Measurements from ENCODE around the gene HAUS7. TPM values are rescaled to one million over a fixed set of nuclear protein-coding genes. Genes with fewer than 3 reads are reported as not detected.

The HAUS7 gene
- total and polyA plus RNA-seq, 4 donors, result 11.3 to 42.9 (median 28.0) TPM

GRCh38 chrX:153486171-153486570 lies 15.8 kb upstream of the HAUS7 start:
- Histone ChIP-seq H3K36me3 (ENCODE audit: control insufficient read depth in 4 of 4, insufficient read depth in 4 of 4, low read length in 4 of 4) (no peaks in the 10 kb centered on the region), H3K9me3 (ENCODE audit: control insufficient read depth in 4 of 4, insufficient read depth in 3 of 4, low read length in 3 of 4) (peaks cover 0 to 2% (median 0%) of the 10 kb centered on the region in 4 donors), H3K4me3 (no peak overlapping the region), H3K4me1 (ENCODE audit: control insufficient read depth in 5 of 5, insufficient read depth in 5 of 5, low read length in 5 of 5) (peaks cover 0 to 59% (median 14%) of the 10 kb centered on the region in 5 donors), H3K27ac (ENCODE audit: low read depth in 1 of 2, low read length in 1 of 2) (no peak overlapping the region), H3K27me3 (ENCODE audit: control insufficient read depth in 3 of 3, insufficient read depth in 3 of 3, low read length in 2 of 3) (no peaks in the 10 kb centered on the region), H3K9ac (ENCODE audit: insufficient read depth in 1 of 2, low read length in 2 of 2) (no peak overlapping the region)
- TF ChIP-seq, protein P1, sequence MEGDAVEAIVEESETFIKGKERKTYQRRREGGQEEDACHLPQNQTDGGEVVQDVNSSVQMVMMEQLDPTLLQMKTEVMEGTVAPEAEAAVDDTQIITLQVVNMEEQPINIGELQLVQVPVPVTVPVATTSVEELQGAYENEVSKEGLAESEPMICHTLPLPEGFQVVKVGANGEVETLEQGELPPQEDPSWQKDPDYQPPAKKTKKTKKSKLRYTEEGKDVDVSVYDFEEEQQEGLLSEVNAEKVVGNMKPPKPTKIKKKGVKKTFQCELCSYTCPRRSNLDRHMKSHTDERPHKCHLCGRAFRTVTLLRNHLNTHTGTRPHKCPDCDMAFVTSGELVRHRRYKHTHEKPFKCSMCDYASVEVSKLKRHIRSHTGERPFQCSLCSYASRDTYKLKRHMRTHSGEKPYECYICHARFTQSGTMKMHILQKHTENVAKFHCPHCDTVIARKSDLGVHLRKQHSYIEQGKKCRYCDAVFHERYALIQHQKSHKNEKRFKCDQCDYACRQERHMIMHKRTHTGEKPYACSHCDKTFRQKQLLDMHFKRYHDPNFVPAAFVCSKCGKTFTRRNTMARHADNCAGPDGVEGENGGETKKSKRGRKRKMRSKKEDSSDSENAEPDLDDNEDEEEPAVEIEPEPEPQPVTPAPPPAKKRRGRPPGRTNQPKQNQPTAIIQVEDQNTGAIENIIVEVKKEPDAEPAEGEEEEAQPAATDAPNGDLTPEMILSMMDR (IDR thresholded peaks at IDR 0.05; ENCODE audit: control extremely low read depth, extremely low read depth), result no peak
- ATAC-seq (ENCODE audit: insufficient read depth, low FRiP score) (no peak), DNase-seq (peak in 2 of 3 donors; percentile 39 to 59)
- 76 to 88% methylated on average over 7 to 10 of the region's 10 CpGs for WGBS, 2 donors

DNA sequence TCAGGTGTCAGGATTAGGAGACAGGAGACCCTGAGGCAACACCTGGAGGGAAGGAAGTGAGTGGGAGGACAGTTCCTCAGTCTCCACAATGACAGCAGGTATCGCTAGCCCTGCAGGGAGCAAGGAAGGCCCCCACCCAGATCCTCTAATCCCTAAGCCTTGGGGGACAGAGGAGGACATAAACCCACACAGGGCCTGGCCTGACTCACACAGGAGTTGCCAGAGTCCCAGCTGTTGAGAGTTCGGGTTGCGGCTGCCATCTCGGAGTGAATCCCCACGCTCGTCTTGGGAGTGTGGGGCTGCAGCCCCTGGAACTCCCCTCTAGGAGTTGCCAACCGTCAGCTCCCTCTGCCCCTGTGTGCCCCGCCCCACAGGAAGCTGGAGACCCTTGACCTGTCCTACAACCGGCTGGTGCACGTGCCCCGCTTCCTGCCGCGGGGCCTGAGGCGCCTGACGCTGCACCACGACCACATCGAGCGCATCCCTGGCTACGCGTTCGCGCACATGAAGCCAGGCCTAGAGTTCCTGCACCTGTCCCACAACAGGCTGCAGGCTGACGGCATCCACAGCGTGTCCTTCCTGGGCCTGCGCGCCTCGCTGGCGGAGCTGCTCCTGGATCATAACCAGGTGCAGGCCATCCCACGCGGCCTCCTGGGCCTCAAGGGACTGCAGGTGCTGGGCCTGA lies 15.2 kb upstream of the HAUS7 start:
- H3K9me3 ChIP-seq (ENCODE audit: control insufficient read depth in 4 of 4, insufficient read depth in 3 of 4, low read length in 3 of 4), result peaks cover 0 to 2% (median 0%) of the 10 kb centered on the region in 4 donors
- ATAC-seq (ENCODE audit: insufficient read depth, low FRiP score) (no peak), DNase-seq (no peak)
- H3K27ac ChIP-seq (ENCODE audit: low read depth in 1 of 2, low read length in 1 of 2), result no peak overlapping the region
- H3K9ac ChIP-seq (ENCODE audit: insufficient read depth in 1 of 2, low read length in 2 of 2), result no peak overlapping the region
- WGBS, 2 donors, result 75 to 78% methylated on average over 15 to 30 of the region's 30 CpGs
- TF ChIP-seq, protein P1 (IDR thresholded peaks at IDR 0.05; ENCODE audit: control extremely low read depth, extremely low read depth), result no peak
- H3K27me3 ChIP-seq (ENCODE audit: control insufficient read depth in 3 of 3, insufficient read depth in 3 of 3, low read length in 2 of 3), result no peaks in the 10 kb centered on the region
- no peaks in the 10 kb centered on the region for H3K36me3 ChIP-seq (ENCODE audit: control insufficient read depth in 4 of 4, insufficient read depth in 4 of 4, low read length in 4 of 4)
- H3K4me3 ChIP-seq, result no peak overlapping the region
- peaks cover 0 to 52% (median 14%) of the 10 kb centered on the region in 5 donors for H3K4me1 ChIP-seq (ENCODE audit: control insufficient read depth in 5 of 5, insufficient read depth in 5 of 5, low read length in 5 of 5)

DNA sequence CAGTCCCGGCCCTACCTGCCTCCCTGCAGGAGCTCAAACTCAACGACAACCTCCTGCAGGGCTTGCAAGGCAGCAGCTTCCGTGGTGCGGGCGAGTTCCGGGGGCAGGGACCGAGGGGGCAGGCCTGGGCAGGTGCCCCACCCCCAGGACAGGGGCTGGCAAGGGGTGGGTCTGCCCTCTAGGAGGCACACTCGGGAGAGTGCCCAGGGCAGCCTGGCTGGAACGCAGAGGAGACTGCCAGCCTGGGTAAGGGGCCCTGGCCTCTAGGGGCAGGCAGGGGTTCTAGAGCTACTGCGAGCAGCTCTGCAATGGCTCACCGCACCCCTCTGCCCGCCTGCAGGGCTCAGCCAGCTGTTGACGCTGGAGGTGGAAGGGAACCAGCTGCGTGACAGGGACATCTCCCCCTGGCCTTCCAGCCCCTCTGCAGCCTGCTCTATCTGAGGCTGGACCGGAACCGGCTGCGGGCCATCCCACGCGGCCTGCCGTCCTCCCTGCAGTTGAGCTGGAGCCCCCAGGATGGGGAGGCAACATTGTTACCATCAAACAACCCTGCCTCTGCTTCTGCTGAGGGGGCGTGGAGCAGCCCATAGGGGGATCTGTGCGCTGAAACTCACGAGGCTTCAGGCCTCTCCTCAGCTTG lies 12.1 kb upstream of the HAUS7 start:
- no peaks in the 10 kb centered on the region for H3K27me3 ChIP-seq (ENCODE audit: control insufficient read depth in 3 of 3, insufficient read depth in 3 of 3, low read length in 2 of 3)

More for the DNA sequence above, 12.1 kb upstream of the HAUS7 start:
- Histone ChIP-seq H3K9me3 (ENCODE audit: control insufficient read depth in 4 of 4, insufficient read depth in 3 of 4, low read length in 3 of 4) (peaks cover 0 to 3% (median 0%) of the 10 kb centered on the region in 4 donors), H3K36me3 (ENCODE audit: control insufficient read depth in 4 of 4, insufficient read depth in 4 of 4, low read length in 4 of 4) (no peaks in the 10 kb centered on the region), H3K27ac (ENCODE audit: low read depth in 1 of 2, low read length in 1 of 2) (no peak overlapping the region), H3K4me3 (no peak overlapping the region), H3K4me1 (ENCODE audit: control insufficient read depth in 5 of 5, insufficient read depth in 5 of 5, low read length in 5 of 5) (peaks cover 0 to 37% (median 9%) of the 10 kb centered on the region in 5 donors), H3K9ac (ENCODE audit: insufficient read depth in 1 of 2, low read length in 2 of 2) (no peak overlapping the region)
- TF ChIP-seq, protein P1 (IDR thresholded peaks at IDR 0.05; ENCODE audit: control extremely low read depth, extremely low read depth), result no peak
- WGBS, 2 donors, result 84 to 93% methylated on average over 15 to 23 of the region's 23 CpGs
- DNase-seq (peak in 1 of 3 donors; percentile 29), ATAC-seq (ENCODE audit: insufficient read depth, low FRiP score) (no peak)

Measured in lung (tissue), 12 donors.